ENCODE results near the gene RBBP8NL.
"Not testable (repeated sequence)": the region's sequence is repeated elsewhere in the genome, so short reads cannot be mapped to it uniquely, and the experiment has no call there.

RBBP8NL gene

DNA sequence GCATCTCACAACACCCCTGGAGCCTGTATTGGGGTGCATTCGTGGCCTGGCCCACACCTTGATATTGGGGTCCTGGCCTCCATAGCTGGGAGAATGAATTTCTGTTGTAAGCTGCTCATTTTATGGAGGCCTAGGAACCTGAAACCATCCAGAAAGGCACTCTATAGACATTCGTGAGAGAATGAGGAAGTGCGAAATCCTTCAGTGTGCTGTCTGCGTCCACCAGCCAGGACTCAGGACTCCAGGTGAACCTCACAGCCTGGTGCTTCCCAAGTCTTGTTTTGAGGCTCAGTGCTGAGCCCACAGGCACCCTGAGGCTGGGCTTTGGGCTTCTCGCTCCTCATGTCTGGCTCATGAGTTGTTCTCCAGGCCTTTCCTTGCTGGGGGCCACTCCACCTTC, 11.9 kb upstream of the RBBP8NL start:
- DNase-seq = no peak

DNA sequence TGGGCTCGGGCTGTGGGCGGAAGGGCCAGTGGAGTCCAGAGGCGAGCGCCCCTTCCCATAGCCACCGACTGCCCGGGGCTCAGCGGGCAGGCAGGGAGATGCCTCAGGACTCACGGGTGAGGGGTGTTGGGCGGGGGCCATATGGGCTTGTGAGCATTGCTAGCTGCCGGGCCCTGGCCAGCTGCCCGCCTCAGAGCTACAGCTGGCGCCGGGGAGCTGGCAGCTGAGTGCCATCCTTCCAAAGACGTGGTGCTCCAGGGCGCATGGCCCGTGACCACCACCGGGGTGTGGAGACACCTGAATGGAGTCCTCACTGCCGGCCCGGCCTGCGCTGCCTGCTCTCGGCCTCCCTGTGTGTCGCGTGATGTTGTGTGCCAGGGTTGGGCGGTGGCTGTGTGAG, 10.6 kb upstream of the RBBP8NL start:
- DNase-seq = peak; percentile 54

DNA sequence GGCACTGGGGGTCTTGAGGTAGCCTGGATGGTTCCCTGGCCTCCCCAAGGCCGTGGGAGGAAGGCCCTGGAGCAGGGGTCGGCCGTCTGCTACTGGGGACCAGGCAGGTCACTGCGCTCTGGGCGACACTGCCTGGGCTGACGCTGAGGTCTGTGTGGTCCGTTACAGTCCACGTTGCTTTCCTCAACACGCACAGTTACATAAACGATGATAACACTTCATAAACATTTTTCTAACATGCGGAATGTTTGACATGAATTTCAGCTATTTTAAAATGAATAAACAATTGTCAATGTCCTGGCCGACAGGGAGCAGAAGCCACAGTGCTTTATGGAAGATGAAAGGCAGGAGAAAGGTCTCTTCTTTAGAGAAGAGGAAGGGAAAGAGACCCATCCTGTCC, 10.2 kb upstream of the RBBP8NL start:
- no peak for DNase-seq

DNA sequence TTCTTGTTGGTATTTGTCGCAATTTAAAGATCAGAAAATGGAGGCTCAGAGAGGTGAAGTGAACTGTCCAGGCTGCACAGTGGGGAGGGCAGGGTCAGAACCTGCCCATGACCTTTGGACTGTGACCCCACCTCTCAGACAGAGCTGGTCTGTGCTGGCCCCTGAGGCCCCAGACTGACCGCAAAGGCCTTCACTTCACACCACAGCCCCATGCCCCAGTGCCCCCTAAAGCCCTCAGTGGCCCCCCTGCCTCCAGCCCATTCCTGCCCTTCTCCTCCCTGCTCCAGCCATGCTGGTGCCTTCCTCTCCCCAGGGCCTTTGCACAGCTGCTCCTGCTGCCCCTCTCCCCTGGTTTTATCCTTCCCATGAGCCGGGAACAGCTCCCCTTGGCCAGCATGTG, 9.4 kb upstream of the RBBP8NL start:
- no peak for DNase-seq

DNA sequence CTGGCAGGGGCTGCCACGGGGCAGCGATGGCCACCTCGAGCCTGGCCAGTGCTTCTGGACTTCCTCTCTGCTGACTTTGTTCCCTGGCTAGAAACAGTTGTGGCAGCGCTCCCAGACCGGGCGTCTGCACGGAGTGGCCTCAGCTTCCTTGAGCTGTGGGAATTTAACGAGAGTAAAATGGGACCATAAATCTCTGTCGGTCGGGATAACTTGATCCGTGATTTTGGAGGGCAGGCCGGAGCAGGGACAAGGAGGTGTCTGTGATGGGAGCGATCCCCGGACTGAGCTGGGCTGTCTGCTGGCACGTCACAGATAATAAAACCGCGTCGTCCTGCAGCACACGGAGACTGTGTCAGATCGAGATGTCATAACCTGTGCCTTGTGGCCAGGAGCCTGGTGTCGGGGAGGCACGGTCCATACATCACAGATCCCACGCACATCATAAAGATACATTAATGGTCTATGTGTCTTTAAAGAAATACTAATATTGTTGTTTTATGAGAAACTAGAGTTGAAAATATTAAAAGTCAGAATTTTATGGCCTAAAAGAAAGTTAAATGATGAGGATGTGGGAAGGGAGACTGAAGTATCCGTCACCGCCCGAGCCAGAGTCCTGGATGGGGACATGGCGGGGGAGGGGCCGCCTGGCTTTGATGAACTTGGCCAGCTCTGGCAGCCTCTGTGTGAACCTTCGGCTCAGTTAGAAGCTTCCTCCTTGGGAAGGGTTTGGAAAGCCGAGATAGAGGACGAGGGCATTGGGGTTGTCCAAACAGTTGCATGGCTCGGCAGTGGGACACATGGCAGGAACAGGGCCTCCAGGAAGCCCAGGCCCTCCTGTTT, 6.5 kb upstream of the RBBP8NL start:
- no peak for DNase-seq

DNA sequence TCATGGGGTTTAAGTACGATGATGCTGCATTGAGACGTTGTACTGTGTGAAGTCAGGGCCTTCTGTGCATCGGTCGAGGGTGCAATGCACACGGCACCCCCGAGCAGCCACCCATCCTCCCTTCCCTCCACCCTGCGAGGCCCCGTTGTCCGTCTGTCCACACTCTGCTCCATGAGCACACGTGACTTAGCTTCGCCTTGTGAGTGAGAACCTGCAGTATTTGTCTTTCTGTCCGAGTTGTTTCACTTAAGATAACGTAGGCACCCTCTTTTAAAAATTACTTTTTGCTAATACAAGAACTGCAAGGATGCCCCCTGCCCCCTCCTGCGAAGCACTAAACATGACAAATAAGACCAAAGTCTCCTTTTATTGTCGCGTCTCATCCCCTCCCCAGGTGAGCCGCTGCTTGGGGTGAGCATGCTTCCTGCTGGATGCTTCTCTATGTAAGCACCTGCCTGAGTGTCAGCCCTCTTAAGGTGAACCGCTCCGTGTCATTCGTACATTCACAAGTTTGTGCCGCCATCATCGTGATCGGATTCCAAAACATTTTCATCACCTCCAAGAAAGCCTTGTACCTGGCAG, 3.6 kb upstream of the RBBP8NL start:
- DNase-seq = peak; percentile 7

DNA sequence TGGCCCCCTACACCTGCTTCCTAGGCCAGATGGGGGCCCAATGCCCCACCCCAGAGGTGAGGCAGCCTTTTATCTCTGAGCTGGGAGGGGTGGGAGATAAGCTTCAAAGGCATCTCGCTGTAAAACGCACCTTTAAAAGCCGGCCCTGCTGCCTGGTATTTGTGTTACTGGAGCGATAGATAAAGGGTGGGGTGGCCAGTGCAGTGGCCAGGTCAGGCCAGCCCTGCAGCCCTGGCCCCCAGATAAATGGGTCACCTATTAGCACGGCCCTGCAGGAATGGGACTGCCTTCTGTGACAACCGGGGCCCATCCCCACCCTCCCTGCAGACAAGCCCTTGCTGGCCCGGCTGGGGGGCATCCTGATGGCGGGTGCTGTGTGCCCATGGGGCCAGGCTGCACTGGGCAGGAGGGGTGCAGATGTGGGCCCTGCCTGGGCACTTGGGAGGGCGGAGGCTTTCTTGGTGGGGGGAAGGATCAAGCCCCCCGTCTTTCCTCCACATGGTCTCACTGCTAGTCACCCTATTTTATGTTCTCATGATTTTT, 3.0 kb upstream of the RBBP8NL start:
- DNase-seq = no peak

DNA sequence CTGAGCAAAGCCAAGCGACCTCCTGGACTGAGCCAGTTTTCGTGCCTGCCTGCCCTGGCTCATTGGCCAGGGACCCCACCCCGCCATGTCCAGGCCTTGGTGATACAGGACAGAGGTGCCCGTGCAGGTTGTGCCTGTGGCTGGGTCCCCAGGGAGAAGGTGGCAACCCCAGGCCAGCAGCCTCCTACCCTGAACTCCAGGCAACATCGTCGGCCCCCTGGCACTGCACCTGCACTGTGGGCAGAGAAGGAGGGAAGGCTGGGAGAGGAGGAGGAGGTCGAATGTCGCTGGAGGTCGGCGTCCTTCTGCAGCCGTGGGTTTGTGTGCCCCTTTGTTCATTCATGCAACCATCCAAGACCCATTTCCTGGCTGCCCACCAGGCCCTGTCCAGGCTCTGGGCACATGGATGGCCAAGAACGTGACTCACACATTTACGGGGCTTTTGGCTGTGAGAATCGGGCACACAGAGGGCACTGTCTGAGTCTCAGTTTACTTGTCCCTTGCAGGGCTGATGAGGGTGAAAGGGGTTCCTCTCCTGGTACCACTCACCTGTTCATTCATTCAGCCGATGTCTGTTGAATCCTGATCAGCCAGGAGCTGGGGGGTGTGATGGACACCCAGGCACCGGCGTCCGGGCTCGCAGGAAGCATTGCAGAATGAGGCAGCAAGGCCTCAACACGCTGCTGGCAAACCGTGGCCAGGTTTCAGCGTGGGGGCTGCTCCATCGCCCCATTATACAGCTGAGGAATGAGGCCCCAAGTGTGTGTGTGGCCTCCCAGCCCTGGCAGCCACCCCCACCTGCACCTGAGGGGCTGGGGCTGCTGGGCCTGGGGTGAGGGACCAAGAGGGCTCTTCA, 2.3 kb upstream of the RBBP8NL start:
- DNase-seq = no peak

DNA sequence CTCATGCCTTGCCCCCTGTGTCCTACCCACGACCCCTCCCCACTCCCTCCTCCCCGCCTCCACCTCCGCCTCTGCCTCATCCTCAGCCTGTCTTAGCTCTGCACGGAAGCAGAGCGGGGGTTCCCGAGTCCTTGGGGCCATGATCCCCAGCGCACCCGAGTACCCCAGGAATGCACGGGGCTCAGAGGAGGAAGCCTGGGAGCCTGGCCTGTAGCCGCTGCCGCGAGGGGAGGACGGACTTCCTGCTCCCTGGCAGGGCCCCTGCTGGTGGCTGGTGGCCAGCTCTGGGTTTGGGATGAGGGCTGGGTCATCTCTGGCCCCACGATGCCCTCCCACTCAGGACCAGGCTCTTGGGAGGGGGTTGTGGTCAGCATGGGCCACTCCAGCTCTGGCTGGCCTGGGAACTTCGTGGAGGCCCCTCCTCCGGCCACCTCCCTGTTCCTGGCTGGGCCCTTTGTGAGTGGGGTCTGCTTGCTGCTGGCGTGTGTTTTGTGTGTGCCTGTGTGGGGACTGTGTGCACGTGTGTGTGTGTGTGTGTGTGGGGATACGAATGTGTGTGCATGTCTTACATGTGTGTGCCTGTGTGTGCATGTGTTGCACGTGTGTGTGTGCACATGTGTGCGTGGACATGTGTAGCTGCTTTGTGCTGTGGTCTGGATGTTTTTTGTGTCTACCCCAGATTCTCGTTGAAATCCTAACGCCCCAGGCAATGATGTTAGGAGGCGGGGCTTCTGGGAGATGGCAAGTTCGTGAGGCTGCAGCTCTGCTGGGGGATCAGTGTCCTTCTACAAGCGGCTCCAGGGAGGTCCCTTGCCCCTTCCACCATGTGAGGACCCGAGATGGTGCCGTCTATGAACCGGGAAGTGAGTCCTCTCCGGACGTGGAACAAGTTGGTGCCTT, 1.3 kb upstream of the RBBP8NL start:
- no peak for DNase-seq

DNA sequence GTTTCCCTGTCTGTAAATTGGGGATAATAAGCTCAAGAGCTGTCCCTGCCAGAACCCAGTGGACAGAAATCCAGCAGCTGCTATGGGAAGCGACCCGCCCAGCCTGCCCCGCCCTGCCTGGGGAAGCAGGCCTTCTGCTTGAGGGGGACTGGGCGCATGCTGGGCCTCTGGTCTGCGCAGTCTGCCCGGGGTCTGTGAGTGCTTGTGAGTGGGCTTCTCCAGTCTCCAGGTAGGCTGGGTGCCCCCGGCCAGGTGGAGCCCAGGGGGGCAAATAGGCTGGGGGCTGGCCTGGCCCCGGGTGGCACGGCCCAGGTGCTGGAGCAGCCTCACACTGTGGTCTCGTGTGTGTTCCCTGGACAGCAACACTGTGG, 648 bp upstream of the RBBP8NL start:
- no peak for DNase-seq

DNA sequence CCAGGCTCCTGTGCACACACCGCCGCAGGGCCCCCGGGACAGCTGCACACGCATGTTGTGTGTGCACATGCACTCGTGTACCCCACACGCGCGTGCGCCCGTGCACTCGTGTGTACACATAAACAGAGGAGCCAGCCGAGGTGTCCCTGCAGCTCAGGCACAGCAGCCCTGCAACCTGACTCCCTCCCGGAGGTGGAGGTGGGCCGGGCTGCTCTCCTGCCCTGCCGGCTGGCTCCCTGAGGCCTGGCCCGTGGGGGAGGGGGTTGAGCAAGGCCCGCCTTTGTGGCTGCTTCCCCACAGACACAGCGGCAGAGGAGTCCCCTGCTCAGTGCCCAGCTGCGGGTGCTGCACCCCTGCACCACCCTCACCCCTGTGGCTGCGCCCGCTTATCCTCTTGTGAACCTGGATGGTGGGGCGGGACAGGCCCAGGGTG, 624 bp downstream of the RBBP8NL start:
- DNase-seq = peak; percentile 7

DNA sequence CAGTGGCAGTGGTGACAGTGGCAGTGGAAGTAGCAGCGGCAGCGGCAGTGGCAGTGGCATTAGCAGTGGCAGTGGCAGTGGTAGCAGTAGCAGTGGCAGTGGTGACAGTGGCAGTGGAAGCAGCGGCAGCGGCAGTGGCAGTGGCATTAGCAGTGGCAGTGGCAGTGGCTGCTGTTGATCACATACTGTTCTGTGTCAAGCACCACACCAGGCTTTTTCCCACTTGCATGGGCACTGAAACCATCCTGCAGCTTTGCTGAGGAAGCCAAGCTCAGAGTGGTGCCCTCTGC, 1.3 kb downstream of the RBBP8NL start:
- DNase-seq = not testable (repeated sequence)

DNA sequence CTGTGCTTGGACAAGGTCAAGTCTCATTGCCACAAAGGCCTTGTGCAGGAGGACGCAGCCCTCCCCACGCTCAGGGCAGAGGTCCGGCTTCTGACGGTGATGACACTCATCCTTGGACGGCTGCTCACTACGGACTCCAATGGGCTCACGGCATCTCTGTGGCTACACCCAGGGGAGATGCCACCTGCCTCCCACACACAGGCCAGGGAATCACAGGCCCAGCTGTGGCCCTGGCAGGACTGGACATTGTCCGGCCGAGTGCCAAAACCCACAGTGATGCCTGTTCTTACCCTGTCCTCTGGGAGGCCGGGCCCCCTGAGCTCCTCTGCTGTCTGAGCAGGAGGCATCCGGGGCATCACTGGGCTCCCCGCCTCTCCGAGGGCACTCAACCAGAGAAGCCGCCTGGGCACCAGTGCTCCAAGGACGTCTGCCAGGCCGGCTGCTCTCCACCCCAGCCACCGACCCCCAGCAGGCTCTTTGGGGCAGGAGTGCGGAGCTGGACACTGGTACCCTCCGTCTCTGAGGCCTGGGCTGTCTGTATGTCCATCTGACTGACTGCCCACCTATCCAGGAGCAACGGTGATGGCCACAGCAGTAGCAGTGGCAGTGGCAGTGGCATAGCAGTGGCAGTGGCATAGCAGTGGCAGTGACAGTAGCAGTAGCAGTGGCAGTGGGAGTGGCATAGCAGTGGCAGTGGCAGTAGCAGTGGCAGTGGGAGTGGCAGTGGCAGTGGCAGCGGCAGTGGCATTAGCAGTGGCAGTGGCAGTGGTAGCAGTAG, 1.9 kb downstream of the RBBP8NL start:
- DNase-seq = no peak

DNA sequence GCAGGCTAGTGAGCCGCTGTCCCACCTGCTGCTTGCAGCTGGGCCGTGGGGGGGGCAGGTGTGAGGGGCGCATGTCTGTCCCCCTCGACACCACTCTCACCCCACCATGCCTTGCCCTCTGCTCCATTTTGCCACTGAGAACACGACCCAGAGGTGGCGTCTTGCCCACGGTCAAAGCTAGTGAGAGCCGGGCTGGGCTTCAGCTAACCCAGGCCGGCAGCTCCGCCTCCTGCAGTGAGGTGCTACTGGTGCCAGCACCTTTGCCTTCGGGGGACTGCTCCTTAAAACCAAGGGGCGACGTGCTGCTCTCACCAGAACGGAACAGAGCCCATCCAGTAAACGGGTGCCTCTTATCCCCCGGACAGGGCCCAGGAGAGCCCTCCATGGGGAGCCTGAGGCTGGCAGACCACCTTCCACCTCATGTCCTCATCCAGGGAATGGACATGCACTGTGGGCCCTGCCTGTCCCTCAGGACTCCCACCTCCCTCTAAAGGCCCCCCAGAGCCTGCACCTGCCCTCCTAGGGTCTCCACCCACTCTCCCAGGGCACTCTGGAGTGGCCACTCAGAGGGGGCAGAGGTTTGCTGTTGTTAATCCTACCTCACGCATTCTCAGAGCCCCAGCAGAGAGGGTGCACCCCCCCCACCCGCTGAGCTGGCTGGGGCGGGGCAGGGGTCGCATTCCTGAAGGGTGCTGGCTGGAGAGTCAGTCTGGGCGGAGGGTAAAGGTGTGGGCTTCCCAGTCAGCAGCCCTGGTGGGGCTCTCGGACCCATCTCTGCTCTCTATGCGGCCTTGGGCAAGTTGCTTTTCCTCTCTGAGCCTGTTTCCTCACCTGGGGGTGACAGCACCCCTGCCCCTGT, 2.9 kb downstream of the RBBP8NL start:
- DNase-seq = no peak

DNA sequence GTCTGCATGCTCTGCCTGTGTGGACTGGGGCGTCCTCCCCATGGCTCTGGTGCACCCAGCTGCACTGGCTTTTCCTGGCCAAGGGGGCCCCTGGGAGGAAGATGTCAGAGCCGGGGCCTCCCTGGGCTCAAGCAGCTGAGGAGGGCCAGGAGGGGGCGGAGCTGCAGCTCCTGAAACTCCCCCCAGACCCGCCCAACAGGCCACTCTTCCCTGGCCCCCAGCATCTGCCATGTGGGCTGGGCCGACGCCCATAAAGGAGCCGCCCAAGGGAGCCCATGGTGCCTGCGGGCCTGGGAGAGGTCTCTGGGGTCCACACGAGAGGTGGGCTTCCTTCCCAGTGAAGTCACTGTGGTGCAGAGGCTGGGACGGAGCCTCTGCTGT, 4.0 kb downstream of the RBBP8NL start:
- DNase-seq = peak; percentile 17

DNA sequence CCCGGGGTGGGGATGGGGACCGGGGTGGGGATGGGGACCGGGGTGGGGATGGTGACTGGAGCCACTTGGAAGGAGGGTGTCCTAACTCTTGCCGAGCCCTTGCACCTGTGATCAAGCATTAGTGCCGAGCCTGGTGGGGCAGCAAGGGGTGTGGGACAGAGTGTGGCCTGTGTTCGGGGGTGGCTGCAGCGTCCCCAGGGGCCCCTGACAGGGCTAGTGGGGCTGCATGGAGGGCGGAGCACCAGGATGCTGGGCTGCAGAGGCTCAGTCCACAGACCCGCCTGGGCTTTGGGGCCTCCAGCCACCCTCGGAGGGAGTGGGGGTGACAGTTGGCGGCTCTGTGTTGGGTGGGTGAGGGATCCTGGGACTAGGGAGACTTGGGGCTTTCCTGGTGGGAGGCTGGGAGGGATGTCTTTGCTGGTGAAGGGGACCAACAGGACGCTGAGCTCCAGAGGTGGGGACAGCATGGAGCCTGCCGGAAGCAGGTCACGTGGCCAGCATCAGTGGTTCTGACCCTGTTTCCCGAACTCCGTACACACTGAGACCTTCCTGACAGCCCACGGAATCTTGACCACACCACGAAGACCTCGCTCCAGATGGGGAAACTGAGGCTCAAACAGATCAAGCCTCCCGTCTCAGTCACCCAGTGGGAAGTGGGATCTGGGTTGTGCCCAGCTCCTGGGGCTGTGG, 4.6 kb downstream of the RBBP8NL start:
- DNase-seq = no peak

DNA sequence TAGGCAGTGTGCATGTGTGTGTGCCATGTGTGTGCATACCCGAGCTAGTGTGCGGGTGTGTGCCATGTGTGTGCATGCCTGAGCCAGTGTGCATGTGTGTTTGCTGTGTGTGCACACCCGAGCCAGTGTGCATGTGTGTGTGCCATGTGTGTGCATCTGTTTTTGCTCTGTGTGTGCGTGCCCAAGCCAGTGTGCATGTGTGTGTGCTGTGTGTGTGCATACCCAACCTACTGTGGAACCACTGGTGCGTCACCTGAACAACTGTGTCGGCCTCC, 5.7 kb downstream of the RBBP8NL start:
- no peak for DNase-seq

DNA sequence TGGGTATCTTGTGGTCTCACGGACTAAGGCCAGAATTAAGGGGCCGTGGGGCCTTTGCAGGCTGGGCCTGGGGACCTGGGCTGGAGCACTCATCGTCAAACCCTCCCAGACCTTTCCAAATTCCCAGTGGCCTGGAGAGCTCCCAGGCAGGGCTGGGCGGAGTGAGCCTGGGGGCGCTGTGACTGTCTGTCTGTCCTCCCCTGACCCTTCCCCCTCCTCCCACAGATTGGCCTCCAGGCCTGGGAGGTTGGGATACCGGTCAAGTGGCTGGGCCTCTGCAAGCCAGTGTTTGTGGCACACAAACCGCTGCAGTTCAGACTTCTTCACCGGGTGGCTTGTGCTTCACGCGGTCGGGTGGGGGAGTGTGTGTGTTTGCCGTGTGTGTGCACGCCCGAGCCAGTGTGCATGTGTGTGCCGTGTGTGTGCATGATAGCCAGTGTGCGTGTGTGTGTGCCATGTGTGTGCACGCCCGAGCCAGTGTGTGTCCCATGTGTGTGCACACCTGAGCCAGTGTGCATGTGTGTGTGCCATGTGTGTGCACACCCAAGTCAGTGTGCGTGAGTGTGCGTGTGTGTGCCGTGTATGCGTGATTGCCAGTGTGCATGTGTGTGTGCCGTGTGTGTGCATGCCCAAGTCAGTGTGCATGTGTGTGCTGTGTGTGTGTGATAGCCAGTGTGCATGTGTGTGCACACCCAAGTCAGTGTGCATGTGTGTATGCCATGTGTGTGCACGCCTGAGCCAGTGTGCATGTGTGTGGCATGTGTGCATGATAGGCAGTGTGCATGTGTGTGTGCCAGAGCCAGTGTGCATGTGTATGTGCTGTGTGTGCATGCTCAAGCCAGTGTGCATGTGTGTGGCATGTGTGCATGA, 6.3 kb downstream of the RBBP8NL start:
- DNase-seq = no peak

DNA sequence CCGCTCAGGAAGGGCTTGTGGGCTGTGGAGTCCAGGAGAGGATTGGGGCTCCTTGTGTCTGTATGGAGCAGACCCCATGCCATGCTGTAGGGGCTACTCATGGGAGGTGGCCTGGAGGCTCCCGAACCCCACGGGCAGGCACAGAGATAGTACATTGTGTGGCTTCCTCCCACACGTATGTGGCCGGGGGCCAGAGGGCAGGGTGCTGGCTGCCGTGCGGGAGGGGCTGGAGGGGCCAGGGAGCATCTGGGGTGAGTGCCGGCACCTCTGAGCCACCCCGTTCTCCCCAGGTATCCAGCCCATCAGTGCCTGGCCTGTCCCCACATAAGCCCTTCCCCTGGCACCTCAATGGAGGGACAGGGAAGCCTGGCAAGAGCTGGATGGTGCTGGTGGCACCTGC, 7.6 kb downstream of the RBBP8NL start:
- no peak for DNase-seq

Data from NCI-H69 (cell line).